ENCODE measurements around the gene C2orf92. TPM values are rescaled to one million over a fixed set of nuclear protein-coding genes. Genes with fewer than 3 reads are reported as not detected.
"Not testable (repeated sequence)": the region's sequence is repeated elsewhere in the genome, so short reads cannot be mapped to it uniquely, and the experiment has no call there.

Gene C2orf92
- total RNA-seq, 1 donor from 2014 or later = 11.0 TPM

DNA sequence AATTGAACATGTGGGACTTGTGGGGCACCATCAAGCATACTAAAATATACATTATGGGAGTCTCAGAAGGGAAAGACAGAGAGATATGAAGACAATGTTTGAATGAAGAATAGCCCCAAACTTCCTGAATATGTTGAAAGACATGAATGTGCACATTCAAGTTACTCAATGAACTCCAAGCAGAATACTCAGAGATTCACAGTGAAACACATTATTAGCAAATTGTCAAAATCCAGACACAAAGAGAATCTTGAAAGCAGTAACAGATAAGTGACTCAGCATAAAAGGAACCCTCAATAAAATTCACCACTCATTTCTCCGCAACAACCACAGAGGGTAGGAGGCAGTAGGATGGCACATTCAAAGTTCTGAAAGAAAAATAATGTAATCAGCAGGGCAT is 8.8 kb downstream of the C2orf92 start:
- Histone ChIP-seq H3K27me3 (no peaks in the 10 kb centered on the region), H3K4me3 (no peak overlapping the region), H3K36me3 (no peaks in the 10 kb centered on the region), H3K4me1 (no peaks in the 10 kb centered on the region), H3K9me3 (no peaks in the 10 kb centered on the region), H3K27ac (no peak overlapping the region)
- intact Hi-C loops (cut with DNase I) = no loop called here
- DNase-seq (ENCODE audit: extremely low spot score in 2 of 2) = no peak
- TF ChIP-seq POLR2A (IDR thresholded peaks at IDR 0.05) = no peak
- no peak for TF ChIP-seq POLR2AphosphoS5 (IDR thresholded peaks at IDR 0.05; ENCODE audit: insufficient read depth in 1 of 2, low read depth in 1 of 2)
- TF ChIP-seq, protein P1, sequence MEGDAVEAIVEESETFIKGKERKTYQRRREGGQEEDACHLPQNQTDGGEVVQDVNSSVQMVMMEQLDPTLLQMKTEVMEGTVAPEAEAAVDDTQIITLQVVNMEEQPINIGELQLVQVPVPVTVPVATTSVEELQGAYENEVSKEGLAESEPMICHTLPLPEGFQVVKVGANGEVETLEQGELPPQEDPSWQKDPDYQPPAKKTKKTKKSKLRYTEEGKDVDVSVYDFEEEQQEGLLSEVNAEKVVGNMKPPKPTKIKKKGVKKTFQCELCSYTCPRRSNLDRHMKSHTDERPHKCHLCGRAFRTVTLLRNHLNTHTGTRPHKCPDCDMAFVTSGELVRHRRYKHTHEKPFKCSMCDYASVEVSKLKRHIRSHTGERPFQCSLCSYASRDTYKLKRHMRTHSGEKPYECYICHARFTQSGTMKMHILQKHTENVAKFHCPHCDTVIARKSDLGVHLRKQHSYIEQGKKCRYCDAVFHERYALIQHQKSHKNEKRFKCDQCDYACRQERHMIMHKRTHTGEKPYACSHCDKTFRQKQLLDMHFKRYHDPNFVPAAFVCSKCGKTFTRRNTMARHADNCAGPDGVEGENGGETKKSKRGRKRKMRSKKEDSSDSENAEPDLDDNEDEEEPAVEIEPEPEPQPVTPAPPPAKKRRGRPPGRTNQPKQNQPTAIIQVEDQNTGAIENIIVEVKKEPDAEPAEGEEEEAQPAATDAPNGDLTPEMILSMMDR (IDR thresholded peaks at IDR 0.05) = no peak

DNA sequence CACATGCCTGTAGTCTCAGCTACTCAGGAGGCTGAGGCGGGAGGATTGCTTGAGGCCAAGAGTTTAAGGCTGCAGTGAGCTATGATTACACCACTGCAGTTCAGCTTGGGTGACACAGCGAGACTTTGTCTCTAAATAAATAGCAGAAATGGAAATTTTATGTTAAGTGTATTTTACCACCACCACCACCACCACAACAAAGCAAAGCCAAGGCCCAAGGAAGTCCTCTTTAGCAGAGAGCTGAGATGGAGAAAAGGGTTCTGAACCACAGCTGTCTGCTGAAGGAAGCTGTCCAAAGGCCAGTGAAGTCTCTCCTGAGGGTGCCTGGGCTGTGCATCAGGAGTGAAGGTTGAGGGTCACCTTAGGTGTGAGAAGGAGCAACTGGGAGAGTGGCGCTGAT is 17.7 kb downstream of the C2orf92 start:
- H3K4me3 ChIP-seq; DNase-seq (ENCODE audit: extremely low spot score in 2 of 2); H3K9me3 ChIP-seq; H3K27me3 ChIP-seq; H3K27ac ChIP-seq; H3K36me3 ChIP-seq; H3K4me1 ChIP-seq; intact Hi-C loops (cut with DNase I): not testable (repeated sequence)

DNA sequence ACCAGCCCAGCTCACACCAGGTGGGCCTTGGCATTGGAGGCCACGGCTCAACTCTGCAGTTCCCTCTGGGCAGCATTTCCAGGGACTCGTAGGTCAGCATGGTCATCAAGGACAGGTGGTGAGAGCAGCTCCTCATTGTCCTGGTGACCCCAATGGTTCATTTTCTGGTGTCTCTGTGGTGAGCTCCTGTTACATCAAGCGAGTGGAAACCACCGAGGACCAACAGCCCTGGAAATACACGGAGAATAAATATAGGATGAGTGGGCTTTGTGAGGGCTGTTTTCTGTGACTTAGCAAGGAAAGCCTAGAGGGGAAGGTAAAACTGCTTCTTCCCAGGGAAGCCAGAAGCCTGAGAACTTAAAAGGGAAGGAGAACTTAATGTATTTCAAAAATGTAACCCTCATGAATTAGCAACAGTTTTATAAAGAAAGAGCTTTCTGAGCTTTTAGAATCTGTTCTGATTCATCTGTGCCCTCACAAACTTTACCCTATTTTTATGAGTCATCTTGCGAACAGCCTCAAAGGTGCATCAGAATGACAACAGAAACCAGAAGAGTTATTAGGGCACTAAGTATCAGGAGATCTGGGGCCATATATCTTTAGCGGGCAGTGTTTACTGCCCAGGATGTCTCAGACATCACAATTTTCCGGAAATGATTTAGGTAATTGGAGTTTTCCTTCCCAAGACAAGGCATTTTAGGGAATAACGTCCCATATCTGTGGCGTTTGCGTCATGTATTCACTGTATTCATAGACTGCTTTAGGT is 18.7 kb downstream of the C2orf92 start:
- H3K36me3 ChIP-seq = no peaks in the 10 kb centered on the region
- intact Hi-C loops (cut with DNase I) = no loop called here
- H3K4me1 ChIP-seq = no peaks in the 10 kb centered on the region
- no peak for DNase-seq (ENCODE audit: extremely low spot score in 2 of 2)
- H3K27me3 ChIP-seq = no peaks in the 10 kb centered on the region
- H3K4me3 ChIP-seq = no peak overlapping the region
- no peak overlapping the region for H3K27ac ChIP-seq
- no peaks in the 10 kb centered on the region for H3K9me3 ChIP-seq
- TF ChIP-seq POLR2A (IDR thresholded peaks at IDR 0.05) = no peak
- TF ChIP-seq, protein P1 (IDR thresholded peaks at IDR 0.05) = no peak
- no peak for TF ChIP-seq POLR2AphosphoS5 (IDR thresholded peaks at IDR 0.05; ENCODE audit: insufficient read depth in 1 of 2, low read depth in 1 of 2)

DNA sequence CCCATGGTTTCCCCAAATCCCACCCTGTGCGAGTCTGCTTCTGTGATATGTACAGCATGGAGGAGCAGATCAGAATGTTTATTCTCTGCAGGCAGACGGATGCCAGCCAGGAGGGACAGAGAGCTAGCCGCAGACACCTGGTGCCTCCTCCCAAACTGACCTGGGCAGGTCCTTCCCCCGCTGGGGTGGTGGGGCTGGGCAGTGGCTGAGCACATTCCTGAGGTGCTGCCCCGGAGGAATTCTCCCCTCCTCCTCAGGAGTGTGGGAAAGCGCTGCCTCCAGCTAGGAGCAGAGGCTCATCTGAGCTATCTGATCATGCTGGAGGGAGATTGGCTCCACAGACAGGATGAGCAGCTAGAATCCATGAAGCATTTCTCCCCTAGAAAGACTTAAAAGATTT is 21.7 kb downstream of the C2orf92 start:
- H3K27ac ChIP-seq = no peak overlapping the region
- H3K4me3 ChIP-seq = no peak overlapping the region
- no peaks in the 10 kb centered on the region for H3K27me3 ChIP-seq
- DNase-seq (ENCODE audit: extremely low spot score in 2 of 2) = no peak
- H3K36me3 ChIP-seq = no peaks in the 10 kb centered on the region
- intact Hi-C loops (cut with DNase I) = no loop called here
- no peaks in the 10 kb centered on the region for H3K9me3 ChIP-seq
- H3K4me1 ChIP-seq = no peaks in the 10 kb centered on the region
- TF ChIP-seq POLR2A (IDR thresholded peaks at IDR 0.05) (no peak), POLR2AphosphoS5 (IDR thresholded peaks at IDR 0.05; ENCODE audit: insufficient read depth in 1 of 2, low read depth in 1 of 2) (no peak)
- TF ChIP-seq, protein P1 (IDR thresholded peaks at IDR 0.05) = no peak

DNA sequence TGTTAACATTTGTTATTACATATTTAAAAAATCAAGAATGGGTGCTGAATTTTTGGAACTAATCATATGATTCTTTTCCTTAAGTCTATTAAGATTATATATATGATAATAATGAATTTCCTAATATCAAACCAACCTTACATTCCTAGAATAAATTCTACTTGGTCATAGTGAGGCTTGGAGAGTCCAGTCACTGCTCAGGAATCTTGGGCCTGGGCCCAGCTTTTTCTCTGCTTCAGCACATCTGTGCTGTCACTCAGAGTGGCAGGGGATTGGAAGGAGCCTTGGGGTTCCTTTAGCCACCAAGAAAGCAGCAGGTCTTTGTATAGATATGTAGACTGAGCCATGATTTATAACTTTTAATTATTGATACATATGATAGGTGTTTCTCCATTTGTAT is 24.0 kb downstream of the C2orf92 start:
- Histone ChIP-seq H3K36me3 (no peaks in the 10 kb centered on the region), H3K4me3 (no peak overlapping the region), H3K27me3 (no peaks in the 10 kb centered on the region), H3K9me3 (no peaks in the 10 kb centered on the region), H3K27ac (no peak overlapping the region), H3K4me1 (peaks cover 5% of the 10 kb centered on the region)
- DNase-seq (ENCODE audit: extremely low spot score in 2 of 2) = no peak
- no peak for TF ChIP-seq POLR2A (IDR thresholded peaks at IDR 0.05)
- TF ChIP-seq POLR2AphosphoS5 (IDR thresholded peaks at IDR 0.05; ENCODE audit: insufficient read depth in 1 of 2, low read depth in 1 of 2) = no peak
- TF ChIP-seq, protein P1 (IDR thresholded peaks at IDR 0.05) = no peak
- intact Hi-C loops (cut with DNase I) = no loop called here

Data from vagina (tissue), 2 donors.